WTC11 (cell line): ENCODE measurements around the gene TXNIP.

Source experiments
- CREB1 ChIP-seq: sonication (generic); formaldehyde crosslinking; IDR thresholded peaks from 2 replicates; pipeline ENCODE4 v1.8.0; 2023; ENCODE audit warnings: mild to moderate bottlenecking, missing genetic modification reagents
- NFYB ChIP-seq: sonication (generic); formaldehyde crosslinking; conservative IDR thresholded peaks from 2 replicates; pipeline ENCODE4 v1.8.0; 2022; ENCODE audit warnings: low read depth, missing genetic modification reagents
- SMAD3 ChIP-seq: sonication (generic); formaldehyde crosslinking; IDR thresholded peaks from 2 replicates; pipeline ENCODE4 v1.8.0; 2022; ENCODE audit warnings: missing genetic modification reagents, mild to moderate bottlenecking, borderline replicate concordance
- TCF7 ChIP-seq: sonication (generic); formaldehyde crosslinking; IDR thresholded peaks from 2 replicates; pipeline ENCODE4 v1.8.0; 2022; ENCODE audit warnings: mild to moderate bottlenecking, low read depth, missing genetic modification reagents, moderate library complexity
- TF ChIP-seq, protein P1 (sequence below): fragments of 200-600 bp; IDR thresholded peaks from 2 replicates; pipeline ENCODE4 v1.8.0; 2022; ENCODE audit warnings: antibody characterized with exemption
- TF ChIP-seq, protein P2 (sequence below): sonication (generic); formaldehyde crosslinking; IDR thresholded peaks from 2 replicates; pipeline ENCODE4 v1.8.0; 2022; ENCODE audit warnings: mild to moderate bottlenecking, missing genetic modification reagents
- TF ChIP-seq, protein P3 (sequence below): sonication (generic); formaldehyde crosslinking; IDR thresholded peaks from 2 replicates; pipeline ENCODE4 v1.8.1; 2023; ENCODE audit warnings: mild to moderate bottlenecking, missing genetic modification reagents, borderline replicate concordance

DNA sequence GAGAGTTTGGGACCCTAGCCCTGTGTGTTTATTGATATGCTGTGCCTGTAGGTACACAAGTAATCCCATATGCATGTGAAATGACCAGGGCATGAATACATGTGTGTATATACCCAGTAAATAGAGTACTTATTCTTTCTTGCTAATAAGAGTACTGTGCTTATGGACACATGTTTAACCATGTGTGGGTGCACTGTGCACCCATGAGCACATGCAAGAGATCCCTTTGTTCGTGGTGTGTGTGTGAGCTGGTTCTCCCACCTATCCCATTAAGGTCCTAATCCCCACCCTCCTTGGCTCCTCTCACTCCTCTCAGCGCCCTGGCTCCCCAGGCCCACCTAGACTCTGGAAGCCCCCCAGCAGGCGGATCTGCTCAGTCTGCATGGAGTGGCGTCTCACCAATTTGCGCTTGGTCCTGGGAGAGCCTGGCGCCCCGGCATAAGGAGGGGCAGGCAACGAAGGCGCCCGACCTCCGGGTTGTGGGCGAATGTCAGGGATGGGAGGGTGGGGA is 36.4 kb downstream of the TXNIP start:
- TF ChIP-seq, protein P1, sequence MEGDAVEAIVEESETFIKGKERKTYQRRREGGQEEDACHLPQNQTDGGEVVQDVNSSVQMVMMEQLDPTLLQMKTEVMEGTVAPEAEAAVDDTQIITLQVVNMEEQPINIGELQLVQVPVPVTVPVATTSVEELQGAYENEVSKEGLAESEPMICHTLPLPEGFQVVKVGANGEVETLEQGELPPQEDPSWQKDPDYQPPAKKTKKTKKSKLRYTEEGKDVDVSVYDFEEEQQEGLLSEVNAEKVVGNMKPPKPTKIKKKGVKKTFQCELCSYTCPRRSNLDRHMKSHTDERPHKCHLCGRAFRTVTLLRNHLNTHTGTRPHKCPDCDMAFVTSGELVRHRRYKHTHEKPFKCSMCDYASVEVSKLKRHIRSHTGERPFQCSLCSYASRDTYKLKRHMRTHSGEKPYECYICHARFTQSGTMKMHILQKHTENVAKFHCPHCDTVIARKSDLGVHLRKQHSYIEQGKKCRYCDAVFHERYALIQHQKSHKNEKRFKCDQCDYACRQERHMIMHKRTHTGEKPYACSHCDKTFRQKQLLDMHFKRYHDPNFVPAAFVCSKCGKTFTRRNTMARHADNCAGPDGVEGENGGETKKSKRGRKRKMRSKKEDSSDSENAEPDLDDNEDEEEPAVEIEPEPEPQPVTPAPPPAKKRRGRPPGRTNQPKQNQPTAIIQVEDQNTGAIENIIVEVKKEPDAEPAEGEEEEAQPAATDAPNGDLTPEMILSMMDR, result no peak
- TF ChIP-seq, protein P2, sequence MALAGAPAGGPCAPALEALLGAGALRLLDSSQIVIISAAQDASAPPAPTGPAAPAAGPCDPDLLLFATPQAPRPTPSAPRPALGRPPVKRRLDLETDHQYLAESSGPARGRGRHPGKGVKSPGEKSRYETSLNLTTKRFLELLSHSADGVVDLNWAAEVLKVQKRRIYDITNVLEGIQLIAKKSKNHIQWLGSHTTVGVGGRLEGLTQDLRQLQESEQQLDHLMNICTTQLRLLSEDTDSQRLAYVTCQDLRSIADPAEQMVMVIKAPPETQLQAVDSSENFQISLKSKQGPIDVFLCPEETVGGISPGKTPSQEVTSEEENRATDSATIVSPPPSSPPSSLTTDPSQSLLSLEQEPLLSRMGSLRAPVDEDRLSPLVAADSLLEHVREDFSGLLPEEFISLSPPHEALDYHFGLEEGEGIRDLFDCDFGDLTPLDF, result no peak
- TF ChIP-seq SMAD3 (CRISPR knock-in tag) (no peak), NFYB (CRISPR knock-in tag) (no peak), TCF7 (CRISPR knock-in tag) (no peak), CREB1 (CRISPR knock-in tag) (no peak)
- TF ChIP-seq, protein P3, sequence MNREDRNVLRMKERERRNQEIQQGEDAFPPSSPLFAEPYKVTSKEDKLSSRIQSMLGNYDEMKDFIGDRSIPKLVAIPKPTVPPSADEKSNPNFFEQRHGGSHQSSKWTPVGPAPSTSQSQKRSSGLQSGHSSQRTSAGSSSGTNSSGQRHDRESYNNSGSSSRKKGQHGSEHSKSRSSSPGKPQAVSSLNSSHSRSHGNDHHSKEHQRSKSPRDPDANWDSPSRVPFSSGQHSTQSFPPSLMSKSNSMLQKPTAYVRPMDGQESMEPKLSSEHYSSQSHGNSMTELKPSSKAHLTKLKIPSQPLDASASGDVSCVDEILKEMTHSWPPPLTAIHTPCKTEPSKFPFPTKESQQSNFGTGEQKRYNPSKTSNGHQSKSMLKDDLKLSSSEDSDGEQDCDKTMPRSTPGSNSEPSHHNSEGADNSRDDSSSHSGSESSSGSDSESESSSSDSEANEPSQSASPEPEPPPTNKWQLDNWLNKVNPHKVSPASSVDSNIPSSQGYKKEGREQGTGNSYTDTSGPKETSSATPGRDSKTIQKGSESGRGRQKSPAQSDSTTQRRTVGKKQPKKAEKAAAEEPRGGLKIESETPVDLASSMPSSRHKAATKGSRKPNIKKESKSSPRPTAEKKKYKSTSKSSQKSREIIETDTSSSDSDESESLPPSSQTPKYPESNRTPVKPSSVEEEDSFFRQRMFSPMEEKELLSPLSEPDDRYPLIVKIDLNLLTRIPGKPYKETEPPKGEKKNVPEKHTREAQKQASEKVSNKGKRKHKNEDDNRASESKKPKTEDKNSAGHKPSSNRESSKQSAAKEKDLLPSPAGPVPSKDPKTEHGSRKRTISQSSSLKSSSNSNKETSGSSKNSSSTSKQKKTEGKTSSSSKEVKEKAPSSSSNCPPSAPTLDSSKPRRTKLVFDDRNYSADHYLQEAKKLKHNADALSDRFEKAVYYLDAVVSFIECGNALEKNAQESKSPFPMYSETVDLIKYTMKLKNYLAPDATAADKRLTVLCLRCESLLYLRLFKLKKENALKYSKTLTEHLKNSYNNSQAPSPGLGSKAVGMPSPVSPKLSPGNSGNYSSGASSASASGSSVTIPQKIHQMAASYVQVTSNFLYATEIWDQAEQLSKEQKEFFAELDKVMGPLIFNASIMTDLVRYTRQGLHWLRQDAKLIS (CRISPR knock-in tag), result no peak
